SW480 (cell line): ENCODE data around the gene PNPO.

Source experiments
- DNase-seq: peaks from one replicate; pipeline ENCODE4 v3.0.0-alpha.2; 2016; ENCODE audit warnings: low spot score

PNPO gene

GRCh38 chr17:47941246-47942095 lies at the start of gene PNPO:
Gene PNPO (plus strand): TSS chr17:47941571. CDS start chr17:47941676, 105 bp downstream.
- peak; percentile 98 for DNase-seq

GRCh38 chr17:47894498-47895346 lies 46.6 kb upstream of the PNPO start:
- no peak for DNase-seq

GRCh38 chr17:47895347-47895855 lies 46.0 kb upstream of the PNPO start:
- DNase-seq: peak; percentile 18

- peak; percentile 100 for DNase-seq
Measured at GRCh38 chr17:47895856-47896671, 45.3 kb upstream of the PNPO start, which contains the start of gene SP2. Gene SP2 (plus strand): TSS chr17:47896236. CDS start chr17:47896287, 51 bp downstream.

- no peak for DNase-seq
Measured at GRCh38 chr17:47896672-47897490, 44.5 kb upstream of the PNPO start.

- DNase-seq: no peak
Measured at GRCh38 chr17:47897561-47897960, 43.8 kb upstream of the PNPO start.

GRCh38 chr17:47898241-47898640 lies 43.1 kb upstream of the PNPO start:
- DNase-seq: no peak

GRCh38 chr17:47899643-47900042 lies 41.7 kb upstream of the PNPO start:
- DNase-seq: no peak

GRCh38 chr17:47901423-47901822 lies 39.9 kb upstream of the PNPO start:
- DNase-seq: no peak

- no peak for DNase-seq
Measured at GRCh38 chr17:47902039-47902744, 39.2 kb upstream of the PNPO start.

GRCh38 chr17:47905221-47905733 lies 36.1 kb upstream of the PNPO start:
- no peak for DNase-seq

- no peak for DNase-seq
Measured at GRCh38 chr17:47906443-47906842, 34.9 kb upstream of the PNPO start.

- DNase-seq: no peak
Measured at GRCh38 chr17:47907932-47908562, 33.3 kb upstream of the PNPO start.

GRCh38 chr17:47913050-47913449 lies 28.3 kb upstream of the PNPO start:
- DNase-seq: no peak

GRCh38 chr17:47914306-47914948 lies 26.9 kb upstream of the PNPO start:
- DNase-seq: no peak

- DNase-seq: no peak
Measured at GRCh38 chr17:47915776-47916398, 25.5 kb upstream of the PNPO start.

GRCh38 chr17:47916489-47917208 lies 24.7 kb upstream of the PNPO start:
- DNase-seq: no peak

GRCh38 chr17:47917581-47917980 lies 23.8 kb upstream of the PNPO start:
- DNase-seq: no peak
